Naive B cell (primary cell): Measurements from ENCODE around the gene RADX. TPM values are rescaled to one million over a fixed set of nuclear protein-coding genes. Genes with fewer than 3 reads are reported as not detected.

ENCODE experiments used
- ATAC-seq, 2 donors: fragments of 150-1000 bp; cut with Tn5 transposase; 2 replicates each; pipeline ENCODE4 v1.10.0; 2021; ENCODE audit warnings: low read depth in 2 of 2, mild to moderate bottlenecking in 2 of 2, moderate library complexity in 2 of 2
- DNase-seq: peaks from one replicate; pipeline ENCODE4 v3.0.0; 2022
- H3K27ac Mint-ChIP-seq, 6 donors: one replicate each; pipeline ENCODE4 v1.8.0; 2020 to 2022; ENCODE audit warnings: mild to moderate bottlenecking in 6 of 6, mixed read lengths in 6 of 6, moderate library complexity in 5 of 6, inconsistent platforms in 2 of 6
- H3K27me3 Mint-ChIP-seq, 3 donors: one replicate each; pipeline ENCODE4 v1.8.0; 2021 to 2022; ENCODE audit warnings: mixed read lengths in 3 of 3, mild to moderate bottlenecking in 1 of 3
- H3K36me3 Mint-ChIP-seq, 2 donors: one replicate each; pipeline ENCODE4 v1.8.0; 2020 to 2022; ENCODE audit warnings: mixed read lengths in 2 of 2, inconsistent platforms in 1 of 2, mild to moderate bottlenecking in 1 of 2
- H3K4me1 Mint-ChIP-seq, 3 donors: one replicate each; pipeline ENCODE4 v1.8.0; 2020 to 2022; ENCODE audit warnings: mixed read lengths in 3 of 3, inconsistent platforms in 1 of 3, mild to moderate bottlenecking in 1 of 3, moderate library complexity in 1 of 3
- H3K4me3 Mint-ChIP-seq, 8 donors: one replicate each; pipeline ENCODE4 v1.8.0; 2020 to 2022; ENCODE audit warnings: mild to moderate bottlenecking in 8 of 8, mixed read lengths in 8 of 8, moderate library complexity in 8 of 8, inconsistent platforms in 2 of 8
- H3K9me3 Mint-ChIP-seq, 7 donors: one replicate each; pipeline ENCODE4 v1.8.0; 2020 to 2022; ENCODE audit warnings: mixed read lengths in 7 of 7, mild to moderate bottlenecking in 5 of 7, inconsistent platforms in 2 of 7, moderate library complexity in 1 of 7
- polyA plus RNA-seq, 6 donors: library from polyadenylated mRNA; unstranded; fragments of 300-500 nt; fragmentation: Illumina TruSeq; gene quantifications; one replicate each; pipeline ENCODE4 v1.2.3, GENCODE V29; 2021; ENCODE audit warnings: low read depth in 6 of 6

Gene RADX, protein sequence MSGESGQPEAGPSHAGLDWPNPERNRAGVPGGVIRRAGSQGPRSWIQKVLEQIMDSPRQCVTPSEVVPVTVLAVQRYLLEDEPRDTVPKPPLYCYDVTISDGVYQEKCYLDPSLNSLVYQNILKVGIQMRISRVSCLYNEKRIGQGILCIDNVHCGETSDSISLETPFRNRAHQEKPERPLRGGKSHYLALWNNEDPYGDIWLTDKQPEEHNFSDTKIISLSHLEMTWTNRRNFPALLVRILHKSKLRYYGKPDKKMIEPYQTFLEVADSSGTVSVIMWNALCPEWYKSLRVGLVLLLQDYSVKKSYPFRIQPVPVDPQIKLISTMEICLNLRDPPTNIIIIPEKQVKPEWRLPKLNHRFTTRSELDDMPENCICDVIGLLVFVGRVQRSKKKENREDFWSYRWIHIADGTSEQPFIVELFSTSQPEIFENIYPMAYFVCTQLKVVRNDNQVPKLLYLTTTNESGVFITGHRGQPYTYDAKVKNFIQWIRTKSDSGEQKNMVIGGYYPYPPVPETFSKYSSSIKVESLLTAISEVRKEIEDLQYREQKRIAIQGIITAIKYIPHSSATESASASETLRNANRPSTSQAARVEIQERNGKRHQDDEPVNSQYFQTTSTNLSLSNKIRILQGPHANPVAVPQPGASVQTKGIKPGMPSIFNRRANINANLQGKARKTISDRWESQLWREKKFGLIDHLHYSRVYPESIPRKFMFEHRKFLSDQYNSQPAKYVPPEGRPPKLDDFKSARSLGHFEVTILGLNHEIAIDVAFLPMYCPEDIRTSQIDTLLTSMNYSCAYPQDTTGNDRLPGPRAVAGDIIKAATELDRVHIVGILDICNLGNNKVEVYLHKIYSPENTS
- polyA plus RNA-seq: 1 to 10 TPM; 2.6 to 6.5 (median 4.2) TPM

DNA sequence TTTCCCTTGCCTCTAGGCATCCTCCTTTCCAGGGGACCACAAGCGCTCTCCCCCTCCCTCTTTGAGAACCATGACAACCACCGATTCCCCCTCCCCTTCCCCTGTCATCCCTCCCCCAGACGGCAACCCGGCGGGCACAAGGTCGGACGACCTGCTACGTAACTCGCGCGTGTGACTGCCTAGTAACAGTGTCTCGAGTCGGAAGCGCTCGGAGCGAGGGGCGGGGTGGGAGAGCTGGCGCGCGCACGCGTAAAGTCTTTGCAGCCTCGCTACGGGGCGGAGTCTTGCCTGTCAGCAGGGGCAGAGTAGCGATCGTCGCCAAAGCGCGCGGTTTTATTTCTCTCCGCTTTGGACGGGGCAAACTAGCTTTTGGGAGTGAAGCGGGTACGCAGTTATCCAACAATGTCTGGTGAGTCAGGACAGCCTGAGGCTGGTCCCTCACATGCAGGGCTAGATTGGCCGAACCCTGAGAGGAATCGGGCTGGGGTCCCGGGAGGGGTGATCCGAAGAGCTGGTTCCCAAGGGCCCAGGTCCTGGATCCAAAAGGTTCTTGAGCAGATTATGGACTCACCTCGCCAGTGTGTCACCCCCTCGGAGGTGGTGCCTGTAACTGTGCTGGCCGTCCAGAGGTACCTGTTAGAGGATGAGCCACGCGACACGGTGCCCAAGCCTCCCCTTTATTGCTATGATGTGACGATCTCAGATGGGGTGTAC lies at the start of gene RADX:
RADX (plus strand) TSS at position 300 of the 714 bp plus-strand sequence; CDS start at position 403, 103 bp downstream.
- peak within 1 kb of the TSS; percentile 86 to 98 (median 96) for H3K4me3 Mint-ChIP-seq
- ATAC-seq: peak; percentile 91

DNA sequence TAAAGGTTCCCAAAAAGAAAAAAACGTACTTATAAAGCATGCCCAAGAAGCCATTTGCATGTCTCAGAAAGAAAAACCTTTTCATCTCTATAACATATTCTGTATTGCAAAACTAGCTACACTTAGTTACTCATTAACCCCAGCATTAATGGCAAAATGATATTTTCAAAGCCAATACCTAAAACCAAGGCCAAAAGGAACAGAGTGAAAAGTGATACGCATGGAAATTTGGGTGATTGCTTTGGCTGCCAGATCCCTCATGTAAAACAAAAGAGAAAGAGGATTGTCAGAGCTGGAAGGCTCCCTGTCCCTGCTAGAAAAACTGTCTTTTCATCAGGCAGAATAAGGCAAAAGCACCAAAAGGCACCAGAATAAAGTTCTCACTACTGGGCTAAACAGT lies 46.8 kb upstream of the RADX start:
- H3K27ac Mint-ChIP-seq: no peak overlapping the region
- peaks cover 0 to 15% (median 6%) of the 10 kb centered on the region in 3 donors for H3K27me3 Mint-ChIP-seq
- no peaks in the 10 kb centered on the region for H3K36me3 Mint-ChIP-seq
- H3K9me3 Mint-ChIP-seq: peaks cover 0 to 2% (median 0%) of the 10 kb centered on the region in 7 donors
- H3K4me1 Mint-ChIP-seq: no peaks in the 10 kb centered on the region
- DNase-seq (no peak), ATAC-seq (no peak)
- H3K4me3 Mint-ChIP-seq: no peak overlapping the region

More for the DNA sequence above, at the start of gene RADX:
- DNase-seq: peak; percentile 85
- Mint-ChIP-seq H3K9me3 (peaks cover 0 to 3% (median 0%) of the 10 kb centered on the region in 7 donors), H3K27ac (peak within 1 kb of the TSS; percentile 94 to 99 (median 96)), H3K27me3 (no peaks in the 10 kb centered on the region), H3K36me3 (no peaks in the 10 kb centered on the region), H3K4me1 (peaks cover 14 to 21% (median 17%) of the 10 kb centered on the region in 3 donors)

DNA sequence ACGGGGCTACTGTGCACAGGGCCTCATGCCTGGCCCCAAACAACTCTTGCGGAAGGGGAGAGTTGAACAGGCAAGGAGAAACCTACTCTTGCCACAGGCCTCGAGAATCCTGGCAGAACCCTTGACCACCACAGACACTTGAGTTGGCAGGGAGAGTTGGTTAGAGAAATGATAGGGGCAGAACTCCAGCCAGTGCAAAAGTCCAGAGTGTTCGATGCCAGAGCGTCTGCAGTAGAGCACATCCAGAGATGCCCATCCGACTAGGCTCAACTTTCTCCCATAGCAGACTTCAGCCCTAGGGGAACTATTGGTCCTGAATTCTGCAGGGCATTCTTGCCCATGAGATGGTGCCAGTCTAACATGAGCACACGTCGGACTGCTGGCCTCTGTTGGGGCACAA lies 45.4 kb upstream of the RADX start:
- no peaks in the 10 kb centered on the region for H3K4me1 Mint-ChIP-seq
- peaks cover 0 to 2% (median 0%) of the 10 kb centered on the region in 7 donors for H3K9me3 Mint-ChIP-seq
- no peak overlapping the region for H3K27ac Mint-ChIP-seq
- ATAC-seq (no peak), DNase-seq (no peak)
- H3K4me3 Mint-ChIP-seq: no peak overlapping the region
- H3K27me3 Mint-ChIP-seq: peaks cover 0 to 15% (median 6%) of the 10 kb centered on the region in 3 donors
- H3K36me3 Mint-ChIP-seq: no peaks in the 10 kb centered on the region

DNA sequence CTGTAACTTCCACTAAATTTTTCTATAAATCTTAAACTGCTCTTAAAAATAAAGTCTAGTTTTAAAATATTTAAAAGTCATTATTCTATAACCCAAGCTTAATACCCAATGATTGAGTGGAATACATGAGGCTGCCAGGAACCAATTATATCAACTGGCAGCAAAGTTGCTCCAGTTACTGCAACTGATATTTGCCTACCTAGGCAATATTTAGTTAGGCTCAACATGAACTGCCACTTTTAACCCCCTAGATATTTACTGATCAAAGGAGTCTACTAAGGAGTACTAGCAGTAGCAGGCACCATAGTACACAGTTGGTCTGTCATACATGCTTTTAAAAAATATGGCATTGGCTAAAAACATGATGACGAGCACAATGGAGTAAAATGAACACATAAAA lies 29.9 kb upstream of the RADX start:
- Mint-ChIP-seq H3K27me3 (no peaks in the 10 kb centered on the region), H3K36me3 (no peaks in the 10 kb centered on the region), H3K4me1 (no peaks in the 10 kb centered on the region), H3K27ac (no peak overlapping the region), H3K4me3 (no peak overlapping the region), H3K9me3 (peaks cover 0 to 21% (median 6%) of the 10 kb centered on the region in 7 donors)
- ATAC-seq: no peak
- no peak for DNase-seq

DNA sequence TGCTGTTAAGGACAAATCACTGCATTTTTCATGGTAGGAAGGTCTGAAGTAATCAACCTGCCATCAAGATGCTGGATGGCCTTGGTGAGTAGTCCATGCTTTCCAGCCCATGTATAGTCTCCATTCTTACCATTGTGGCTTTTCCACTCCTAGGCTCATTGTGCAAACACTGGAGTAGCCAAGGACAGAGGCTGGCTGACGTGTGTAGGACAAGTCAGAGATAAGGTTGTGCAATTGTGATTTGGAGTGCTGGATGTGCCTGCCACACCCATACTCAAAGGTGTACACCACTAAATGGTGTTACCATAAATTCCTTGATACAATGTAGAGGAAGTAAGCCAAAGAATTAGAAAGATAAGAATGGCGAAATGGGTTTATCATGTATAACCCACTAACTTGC lies 26.3 kb upstream of the RADX start:
- H3K4me3 Mint-ChIP-seq: no peak overlapping the region
- H3K27ac Mint-ChIP-seq: no peak overlapping the region
- ATAC-seq: no peak
- no peaks in the 10 kb centered on the region for H3K27me3 Mint-ChIP-seq
- no peak for DNase-seq
- H3K4me1 Mint-ChIP-seq: no peaks in the 10 kb centered on the region
- no peaks in the 10 kb centered on the region for H3K36me3 Mint-ChIP-seq
- H3K9me3 Mint-ChIP-seq: no peaks in the 10 kb centered on the region

DNA sequence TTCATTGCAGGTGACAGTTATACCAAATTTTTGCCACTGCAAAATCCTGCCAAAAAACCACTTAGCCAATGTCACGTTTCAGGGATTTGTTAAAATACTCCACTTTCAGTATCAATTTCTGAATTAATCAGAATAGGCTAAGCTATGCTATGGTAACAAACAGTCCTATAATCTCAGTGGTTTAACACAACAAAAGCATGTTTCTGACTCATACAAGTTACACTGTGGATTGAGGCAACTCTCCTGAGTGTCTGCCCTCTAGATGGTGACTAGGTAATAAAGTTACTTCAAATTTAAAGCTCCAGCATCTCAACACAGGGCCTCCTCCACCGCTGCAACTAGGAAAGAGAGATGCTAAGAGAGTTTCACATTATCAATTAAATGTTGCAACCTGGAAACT lies 23.0 kb upstream of the RADX start:
- Mint-ChIP-seq H3K27ac (no peak overlapping the region), H3K36me3 (no peaks in the 10 kb centered on the region), H3K4me1 (no peaks in the 10 kb centered on the region), H3K27me3 (no peaks in the 10 kb centered on the region), H3K4me3 (no peak overlapping the region), H3K9me3 (no peaks in the 10 kb centered on the region)
- DNase-seq (no peak), ATAC-seq (no peak)

DNA sequence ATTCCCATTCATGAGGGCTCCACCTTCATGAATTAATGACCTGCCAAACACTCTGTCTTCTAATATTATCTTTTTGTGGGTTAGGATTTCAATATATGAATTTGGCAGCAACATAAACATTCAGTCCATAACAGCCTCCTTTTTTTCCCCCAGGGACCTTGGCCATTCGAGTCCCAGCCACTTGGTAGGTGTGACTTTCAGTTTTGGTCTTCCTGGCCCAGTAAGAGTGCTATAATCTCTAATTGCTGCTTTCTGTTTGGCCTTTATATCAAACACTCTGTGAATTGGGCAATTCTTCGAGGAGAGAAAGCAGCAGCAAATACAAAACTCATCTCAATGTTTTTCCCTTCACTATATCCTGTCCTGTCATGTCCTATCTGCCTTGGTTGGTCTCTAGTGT lies 12.4 kb upstream of the RADX start:
- Mint-ChIP-seq H3K9me3 (peaks cover 0 to 8% (median 3%) of the 10 kb centered on the region in 7 donors), H3K27ac (no peak overlapping the region), H3K27me3 (peaks cover 5 to 17% (median 9%) of the 10 kb centered on the region in 3 donors), H3K4me1 (no peaks in the 10 kb centered on the region), H3K36me3 (no peaks in the 10 kb centered on the region), H3K4me3 (no peak overlapping the region)
- ATAC-seq: no peak
- DNase-seq: no peak

DNA sequence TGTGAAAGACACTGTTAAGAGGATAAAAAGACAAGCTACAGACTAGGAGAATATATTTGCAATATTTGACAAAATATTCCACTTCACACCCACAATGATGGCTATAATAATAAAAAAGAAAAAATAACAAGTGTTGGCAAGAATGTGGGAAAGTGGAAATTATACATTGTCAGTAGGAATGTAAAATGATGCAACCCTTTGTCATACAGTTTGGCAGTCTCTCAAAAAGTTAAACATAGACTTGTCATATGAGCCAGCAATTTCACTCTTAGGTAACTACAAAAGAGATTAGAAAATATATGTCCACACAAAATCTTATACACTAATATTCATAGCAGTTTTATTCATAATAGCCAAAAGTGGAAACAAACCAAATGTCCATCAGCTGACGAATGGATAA lies 5.2 kb upstream of the RADX start:
- ATAC-seq: no peak
- no peaks in the 10 kb centered on the region for H3K36me3 Mint-ChIP-seq
- H3K4me1 Mint-ChIP-seq: peaks cover 0 to 4% (median 3%) of the 10 kb centered on the region in 3 donors
- no peaks in the 10 kb centered on the region for H3K27me3 Mint-ChIP-seq
- H3K4me3 Mint-ChIP-seq: no peak overlapping the region
- H3K27ac Mint-ChIP-seq: no peak overlapping the region
- peaks cover 0 to 9% (median 3%) of the 10 kb centered on the region in 7 donors for H3K9me3 Mint-ChIP-seq
- DNase-seq: no peak

DNA sequence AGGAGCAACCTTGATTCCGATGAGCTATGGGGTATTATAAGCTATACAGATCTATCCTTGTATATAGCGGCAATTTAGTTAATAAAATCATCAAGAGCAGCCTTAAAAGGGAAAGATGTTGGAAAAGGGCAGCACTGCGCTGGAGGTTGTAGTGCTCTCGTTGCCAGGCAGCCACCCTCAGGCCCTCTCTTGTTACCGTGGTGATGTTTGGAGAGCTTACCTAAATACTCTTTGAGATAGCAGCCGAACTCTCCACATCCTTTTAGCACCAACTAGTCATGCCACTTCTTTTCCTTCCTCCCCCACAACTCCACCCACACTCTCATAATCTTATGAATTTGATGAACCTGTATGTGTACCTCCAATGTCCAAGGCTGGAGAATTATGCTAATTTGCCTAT lies 3.8 kb upstream of the RADX start:
- Mint-ChIP-seq H3K27me3 (no peaks in the 10 kb centered on the region), H3K9me3 (peaks cover 0 to 7% (median 0%) of the 10 kb centered on the region in 7 donors), H3K4me3 (no peak overlapping the region), H3K27ac (peak overlapping the region in 1 of 6 donors; percentile 30), H3K36me3 (no peaks in the 10 kb centered on the region), H3K4me1 (peaks cover 8 to 12% (median 9%) of the 10 kb centered on the region in 3 donors)
- ATAC-seq: no peak
- DNase-seq: no peak

DNA sequence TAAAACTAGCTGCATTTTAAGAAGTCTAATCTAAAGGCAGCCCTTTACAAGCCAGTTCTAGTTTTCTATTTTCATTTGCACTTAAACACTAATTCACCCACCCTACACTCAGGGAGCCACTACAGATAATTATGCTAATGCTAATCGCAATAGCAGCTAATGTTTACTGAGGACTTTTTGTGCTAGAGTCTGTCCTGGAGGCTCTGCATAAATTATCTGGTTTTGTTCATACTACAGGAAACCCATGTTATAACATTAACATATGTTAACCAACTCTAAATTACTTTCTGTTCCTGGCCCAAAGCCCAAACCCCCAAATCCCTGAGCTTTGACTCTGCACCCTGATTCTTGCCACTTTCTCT lies 480 bp upstream of the RADX start:
- DNase-seq (no peak), ATAC-seq (no peak)
- peaks cover 0 to 3% (median 0%) of the 10 kb centered on the region in 7 donors for H3K9me3 Mint-ChIP-seq
- peak overlapping the region; percentile 86 to 98 (median 96) for H3K4me3 Mint-ChIP-seq
- H3K27ac Mint-ChIP-seq: peak overlapping the region; percentile 94 to 99 (median 96)
- peaks cover 14 to 21% (median 17%) of the 10 kb centered on the region in 3 donors for H3K4me1 Mint-ChIP-seq
- no peaks in the 10 kb centered on the region for H3K27me3 Mint-ChIP-seq
- no peaks in the 10 kb centered on the region for H3K36me3 Mint-ChIP-seq

DNA sequence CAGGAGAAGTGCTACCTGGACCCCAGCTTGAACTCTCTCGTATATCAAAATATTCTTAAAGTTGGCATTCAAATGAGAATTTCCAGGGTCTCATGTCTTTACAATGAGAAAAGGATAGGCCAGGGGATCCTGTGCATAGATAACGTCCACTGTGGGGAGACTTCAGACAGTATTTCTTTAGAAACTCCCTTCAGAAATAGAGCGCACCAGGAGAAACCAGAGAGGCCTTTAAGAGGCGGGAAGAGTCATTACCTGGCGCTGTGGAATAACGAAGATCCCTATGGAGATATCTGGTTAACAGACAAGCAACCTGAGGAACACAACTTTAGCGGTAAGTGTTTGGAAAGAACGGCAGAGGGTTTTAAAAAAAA lies 600 bp downstream of the RADX start:
- peak in 1 of 2 donors; percentile 5 for ATAC-seq
- Mint-ChIP-seq H3K27me3 (no peaks in the 10 kb centered on the region), H3K4me3 (peak overlapping the region; percentile 86 to 98 (median 96)), H3K27ac (peak overlapping the region; percentile 94 to 99 (median 96)), H3K9me3 (peaks cover 0 to 3% (median 0%) of the 10 kb centered on the region in 7 donors), H3K4me1 (peaks cover 14 to 21% (median 17%) of the 10 kb centered on the region in 3 donors), H3K36me3 (no peaks in the 10 kb centered on the region)
- DNase-seq: no peak

DNA sequence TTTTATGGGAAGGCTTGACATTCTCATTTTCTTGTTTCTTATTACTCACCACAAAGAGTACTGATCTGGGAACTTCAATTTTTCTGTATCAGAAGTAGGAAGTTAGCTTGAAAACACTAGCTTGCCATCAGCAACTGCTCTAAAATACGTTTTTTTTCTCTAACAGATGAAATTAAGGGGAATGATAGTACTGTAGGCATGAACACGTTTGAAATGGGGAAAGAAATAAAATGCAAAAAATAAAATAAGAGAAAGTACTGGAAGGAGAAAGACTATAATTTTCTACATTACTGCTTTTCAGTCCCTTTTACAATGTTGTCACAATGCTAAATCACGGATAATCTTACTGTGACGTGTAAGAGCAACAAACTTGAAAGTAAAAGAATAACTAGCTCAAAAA lies 1.5 kb downstream of the RADX start:
- ATAC-seq (no peak), DNase-seq (no peak)
- H3K9me3 Mint-ChIP-seq: peaks cover 0 to 2% (median 0%) of the 10 kb centered on the region in 7 donors
- no peaks in the 10 kb centered on the region for H3K27me3 Mint-ChIP-seq
- peaks cover 14 to 21% (median 17%) of the 10 kb centered on the region in 3 donors for H3K4me1 Mint-ChIP-seq
- peak overlapping the region in 2 of 6 donors; percentile 60 to 94 for H3K27ac Mint-ChIP-seq
- H3K4me3 Mint-ChIP-seq: peak overlapping the region; percentile 86 to 98 (median 96)
- no peaks in the 10 kb centered on the region for H3K36me3 Mint-ChIP-seq

DNA sequence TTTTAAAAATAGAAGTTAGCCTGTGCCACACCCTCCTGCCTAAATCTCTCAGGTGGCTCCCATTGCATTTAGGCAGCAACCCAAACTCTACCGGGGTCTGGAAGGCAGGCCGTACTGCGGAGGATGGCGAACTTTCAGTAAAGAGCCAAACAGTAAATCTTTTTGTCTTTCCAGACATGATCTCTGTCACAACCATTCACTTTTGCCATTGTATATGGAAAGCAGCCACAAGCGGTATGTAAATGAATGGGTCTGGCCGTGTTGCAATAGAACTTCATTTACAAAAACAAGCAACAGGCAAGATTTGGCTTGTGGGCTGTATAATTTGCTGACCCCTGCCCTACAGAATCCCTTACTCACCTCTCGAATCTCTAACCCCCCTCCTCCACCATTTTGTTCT lies 3.3 kb downstream of the RADX start:
- H3K27me3 Mint-ChIP-seq: no peaks in the 10 kb centered on the region
- DNase-seq (no peak), ATAC-seq (no peak)
- peaks cover 0 to 2% (median 0%) of the 10 kb centered on the region in 7 donors for H3K9me3 Mint-ChIP-seq
- no peaks in the 10 kb centered on the region for H3K36me3 Mint-ChIP-seq
- peaks cover 14 to 21% (median 17%) of the 10 kb centered on the region in 3 donors for H3K4me1 Mint-ChIP-seq
- peak overlapping the region in 1 of 8 donors; percentile 49 for H3K4me3 Mint-ChIP-seq
- peak overlapping the region in 2 of 6 donors; percentile 12 to 45 for H3K27ac Mint-ChIP-seq
